Astrocyte (in vitro differentiated cells and primary cell): ENCODE measurements around the gene PALB2. TPM values are rescaled to one million over a fixed set of nuclear protein-coding genes. Genes with fewer than 3 reads are reported as not detected.

Experiments
- DNase-seq: peaks from one replicate; pipeline ENCODE4 v3.0.0-alpha.2; 2010; ENCODE audit warnings: low read depth
- FAIRE-seq: peaks from 2 replicates; lab custom pipeline; 2011; peaks lifted over from hg19 to GRCh38; lab: Jason Lieb, UNC
- H2AFZ ChIP-seq: 2 replicates; pipeline ENCODE4 v1.6.0; 2012; ENCODE audit warnings: low read depth, low read length, inconsistent platforms
- H3K27ac ChIP-seq: 2 replicates; pipeline ENCODE4 v1.5.1; 2011; ENCODE audit warnings: low read depth, low read length, inconsistent platforms
- H3K27me3 ChIP-seq: 2 replicates; pipeline ENCODE4 v1.6.0; 2011; ENCODE audit warnings: low read length, inconsistent platforms; ENCODE audit not compliant: insufficient read depth
- H3K36me3 ChIP-seq: 2 replicates; pipeline ENCODE4 v1.5.1; 2011; ENCODE audit warnings: low read length, inconsistent platforms; ENCODE audit not compliant: insufficient read depth
- H3K4me1 ChIP-seq: 2 replicates; pipeline ENCODE4 v1.5.1; 2011; ENCODE audit warnings: low read length, inconsistent platforms; ENCODE audit not compliant: insufficient read depth
- H3K4me2 ChIP-seq: 2 replicates; pipeline ENCODE4 v1.6.0; 2012; ENCODE audit warnings: low read length, inconsistent platforms
- H3K4me3 ChIP-seq: 2 replicates; pipeline ENCODE4 v1.5.1; 2011; ENCODE audit warnings: low read depth, mild to moderate bottlenecking, low read length, inconsistent platforms; ENCODE audit not compliant: insufficient read depth
- H3K79me2 ChIP-seq: 2 replicates; pipeline ENCODE4 v1.6.0; 2012; ENCODE audit warnings: mild to moderate bottlenecking, low read length, inconsistent platforms; ENCODE audit not compliant: insufficient read depth
- H3K9ac ChIP-seq: 2 replicates; pipeline ENCODE4 v1.6.0; 2012; ENCODE audit warnings: mild to moderate bottlenecking, low read length, inconsistent platforms
- H3K9me3 ChIP-seq: 2 replicates; pipeline ENCODE4 v1.5.1; 2012; ENCODE audit warnings: low read depth, mild to moderate bottlenecking, low read length, inconsistent platforms; ENCODE audit not compliant: insufficient read depth
- H4K20me1 ChIP-seq: 2 replicates; pipeline ENCODE4 v1.6.0; 2012; ENCODE audit warnings: low read length, inconsistent platforms; ENCODE audit not compliant: insufficient read depth
- H3K27ac Mint-ChIP-seq: one replicate; pipeline ENCODE4 v1.8.0; 2021; ENCODE audit warnings: mild to moderate bottlenecking, mixed read lengths; ENCODE audit not compliant: unreplicated experiment
- H3K27me3 Mint-ChIP-seq: one replicate; pipeline ENCODE4 v1.8.0; 2021; ENCODE audit warnings: low read depth, mixed read lengths; ENCODE audit not compliant: unreplicated experiment
- H3K36me3 Mint-ChIP-seq: one replicate; pipeline ENCODE4 v1.8.0; 2021; ENCODE audit warnings: low read depth, mixed read lengths; ENCODE audit not compliant: unreplicated experiment
- H3K4me1 Mint-ChIP-seq: one replicate; pipeline ENCODE4 v1.8.0; 2021; ENCODE audit warnings: low read depth, mixed read lengths; ENCODE audit not compliant: unreplicated experiment
- H3K4me3 Mint-ChIP-seq: one replicate; pipeline ENCODE4 v1.8.0; 2021; ENCODE audit warnings: mild to moderate bottlenecking, moderate library complexity, mixed read lengths; ENCODE audit not compliant: unreplicated experiment
- H3K9me3 Mint-ChIP-seq: one replicate; pipeline ENCODE4 v1.8.0; 2021; ENCODE audit warnings: mild to moderate bottlenecking, mixed read lengths; ENCODE audit not compliant: unreplicated experiment
- CTCF ChIP-seq: IDR thresholded peaks from 2 replicates; pipeline ENCODE4 v1.5.1; 2011; ENCODE audit warnings: low read depth, mild to moderate bottlenecking, inconsistent platforms, low read length, moderate library complexity; ENCODE audit not compliant: insufficient read depth
- EZH2 ChIP-seq: IDR thresholded peaks from 2 replicates; pipeline ENCODE4 v1.6.1; 2012; ENCODE audit warnings: mild to moderate bottlenecking, low read length, inconsistent platforms; ENCODE audit not compliant: insufficient read depth
- total RNA-seq: library from RNA; stranded (reverse); gene quantifications from 2 replicates; pipeline ENCODE4 v1.2.1, GENCODE V29; 2021

The PALB2 gene
- total RNA-seq, 1 donor from 2014 or later: 12.8 TPM

- peaks cover 4% of the 10 kb centered on the region for H4K20me1 ChIP-seq
- H3K27ac ChIP-seq: no peak overlapping the region
- Mint-ChIP-seq H3K27me3 (no peaks in the 10 kb centered on the region), H3K36me3 (peaks cover 20% of the 10 kb centered on the region), H3K4me1 (no peaks in the 10 kb centered on the region), H3K4me3 (no peak overlapping the region), H3K9me3 (no peaks in the 10 kb centered on the region), H3K27ac (no peak overlapping the region)
- H3K4me1 ChIP-seq: no peaks in the 10 kb centered on the region
- no peaks in the 10 kb centered on the region for H3K27me3 ChIP-seq
- no peaks in the 10 kb centered on the region for H3K9me3 ChIP-seq
- no peak overlapping the region for H2AFZ ChIP-seq
- no peak overlapping the region for H3K9ac ChIP-seq
- TF ChIP-seq EZH2 (no peak), CTCF (no peak)
- no peak overlapping the region for H3K4me2 ChIP-seq
- H3K4me3 ChIP-seq: no peak overlapping the region
- peaks cover 13% of the 10 kb centered on the region for H3K79me2 ChIP-seq
- peaks cover 18% of the 10 kb centered on the region for H3K36me3 ChIP-seq
- FAIRE-seq (no peak), DNase-seq (no peak)
These were observed 11.6 kb downstream of the PALB2 start for GRCh38 chr16:23629516-23629915.

- H3K27me3 Mint-ChIP-seq: no peaks in the 10 kb centered on the region
- Histone ChIP-seq H3K27me3 (no peaks in the 10 kb centered on the region), H3K79me2 (no peaks in the 10 kb centered on the region), H3K4me1 (no peaks in the 10 kb centered on the region), H4K20me1 (no peaks in the 10 kb centered on the region), H3K4me3 (no peak overlapping the region), H3K4me2 (no peak overlapping the region), H3K9me3 (no peaks in the 10 kb centered on the region), H3K9ac (no peak overlapping the region), H2AFZ (no peak overlapping the region), H3K27ac (no peak overlapping the region), H3K36me3 (peaks cover 27% of the 10 kb centered on the region)
- H3K9me3 Mint-ChIP-seq: no peaks in the 10 kb centered on the region
- TF ChIP-seq CTCF (no peak), EZH2 (no peak)
- DNase-seq (no peak), FAIRE-seq (no peak)
- H3K4me1 Mint-ChIP-seq: no peaks in the 10 kb centered on the region
- no peak overlapping the region for H3K4me3 Mint-ChIP-seq
- peaks cover 18% of the 10 kb centered on the region for H3K36me3 Mint-ChIP-seq
- no peak overlapping the region for H3K27ac Mint-ChIP-seq
These were observed 17.0 kb downstream of the PALB2 start for GRCh38 chr16:23624092-23624491.

- Histone ChIP-seq H3K4me3 (no peak overlapping the region), H3K27ac (no peak overlapping the region), H2AFZ (no peak overlapping the region), H3K36me3 (peaks cover 13% of the 10 kb centered on the region), H3K9ac (no peak overlapping the region), H3K4me2 (no peak overlapping the region), H3K9me3 (no peaks in the 10 kb centered on the region), H3K27me3 (no peaks in the 10 kb centered on the region), H3K79me2 (no peaks in the 10 kb centered on the region), H4K20me1 (no peaks in the 10 kb centered on the region), H3K4me1 (no peaks in the 10 kb centered on the region)
- TF ChIP-seq EZH2: no peak
- TF ChIP-seq CTCF: no peak
- Mint-ChIP-seq H3K4me3 (no peak overlapping the region), H3K4me1 (peaks cover 3% of the 10 kb centered on the region), H3K27ac (no peak overlapping the region), H3K9me3 (no peaks in the 10 kb centered on the region), H3K36me3 (peaks cover 12% of the 10 kb centered on the region), H3K27me3 (no peaks in the 10 kb centered on the region)
- FAIRE-seq (no peak), DNase-seq (no peak)
These were observed 25.3 kb downstream of the PALB2 start for GRCh38 chr16:23615805-23616204.
